K562 (cell line): Measurements from ENCODE around the gene DCAF6. TPM values are rescaled to one million over a fixed set of nuclear protein-coding genes. Genes with fewer than 3 reads are reported as not detected.

Source experiments
- ATAC-seq: fragments of 200-7000 bp; cut with Tn5 transposase; 3 replicates; pipeline ENCODE4 v1.9.1; 2020; ENCODE audit warnings: moderate library complexity
- BruUV-seq: library from RNA; stranded (reverse); fragments of 400-500 nt; replicated peaks from 2 replicates; lab custom pipeline; 2021; lab: Mats Ljungman, UMichigan
- CTCF ChIA-PET: fragments of 300-600 bp; formaldehyde crosslinking; extraction: SDS; loops from one replicate; lab custom pipeline; 2021; ENCODE audit warnings: low intra/inter-chr PET ratio; lab: Yijun Ruan, JAX
- POLR2A ChIA-PET: fragments of 300-600, 350-650 bp; sonication (Branson Sonifier 250); formaldehyde crosslinking; extraction: SDS; loops from one replicate; lab custom pipeline; 2021; ENCODE audit warnings: antibody characterized with exemption, inconsistent platforms; lab: Yijun Ruan, JAX
- DNase-seq, 4 experiments: peaks; one replicate each; pipeline versions ENCODE4 v3.0.0 to v3.0.0-alpha.2; 2011 to 2018; ENCODE audit warnings: low spot score in 3 of 4, mixed read lengths in 3 of 4; ENCODE audit errors: extremely low read depth in 1 of 4
- FAIRE-seq: peaks from 2 replicates; lab custom pipeline; 2011; peaks lifted over from hg19 to GRCh38; lab: Jason Lieb, UNC
- H2AFZ ChIP-seq: 2 replicates; pipeline ENCODE4 v1.6.0; 2011; ENCODE audit warnings: low read depth, low read length, control low read depth, inconsistent platforms
- H3K27ac ChIP-seq: fragments of 200-600 bp; 3 replicates; pipeline ENCODE4 v1.8.0; 2011; ENCODE audit warnings: low read depth, mild to moderate bottlenecking, control low read depth, inconsistent platforms, low read length, moderate library complexity, mixed read lengths; ENCODE audit errors: extremely low read depth
- H3K27me3 ChIP-seq, 2 experiments: fragments of 300-600 bp in 1 of 2; 2 replicates in 1 of 2; 3 replicates in 1 of 2; pipeline versions ENCODE4 v1.6.0 to v1.8.0; 2011; ENCODE audit warnings: inconsistent platforms in 2 of 2, low read length in 2 of 2, mild to moderate bottlenecking in 1 of 2, mixed read lengths in 1 of 2, moderate library complexity in 1 of 2; ENCODE audit not compliant: control insufficient read depth in 2 of 2, insufficient read depth in 2 of 2
- H3K36me3 ChIP-seq: fragments of 300-600 bp; 3 replicates; pipeline ENCODE4 v1.8.0; 2011; ENCODE audit warnings: mild to moderate bottlenecking, low read length, inconsistent platforms; ENCODE audit not compliant: control insufficient read depth, insufficient read depth
- H3K4me1 ChIP-seq, 2 experiments: fragments of 200-600 bp in 1 of 2; replicated peaks in 1 of 2; 2 replicates in 1 of 2; 3 replicates in 1 of 2; pipeline versions ENCODE4 v1.5.1 to v1.8.0; 2011; ENCODE audit warnings: inconsistent platforms in 2 of 2, low read length in 2 of 2, mild to moderate bottlenecking in 1 of 2, mixed read lengths in 1 of 2, moderate library complexity in 1 of 2; ENCODE audit not compliant: control insufficient read depth in 2 of 2, insufficient read depth in 2 of 2
- H3K4me2 ChIP-seq: 2 replicates; pipeline ENCODE4 v1.6.1; 2011; ENCODE audit warnings: low read length, control low read depth, inconsistent platforms, mixed read lengths; ENCODE audit not compliant: insufficient read depth
- H3K4me3 ChIP-seq: fragments of 200-600 bp; sonication (generic), shearing (Covaris generic); 2 replicates; pipeline ENCODE4 v1.5.1; 2016; ENCODE audit warnings: control low read depth, inconsistent platforms
- H3K79me2 ChIP-seq: fragments of 200-600 bp; 3 replicates; pipeline ENCODE4 v1.8.0; 2011; ENCODE audit warnings: low read length, inconsistent platforms; ENCODE audit not compliant: control insufficient read depth, insufficient read depth
- H3K9ac ChIP-seq, 2 experiments: 2 replicates each; pipeline versions ENCODE4 v1.6.0 to v1.6.1; 2011; ENCODE audit warnings: low read depth in 2 of 2, low read length in 2 of 2, control low read depth in 1 of 2, inconsistent platforms in 1 of 2, mild to moderate bottlenecking in 1 of 2, mixed read lengths in 1 of 2; ENCODE audit not compliant: insufficient read depth in 1 of 2
- H3K9me1 ChIP-seq: one replicate; pipeline ENCODE4 v1.6.0; 2011; ENCODE audit warnings: inconsistent platforms, mild to moderate bottlenecking, low read length, moderate library complexity; ENCODE audit not compliant: control insufficient read depth, insufficient read depth
- H3K9me3 ChIP-seq: replicated peaks from 2 replicates; pipeline ENCODE4 v1.5.1; 2011; ENCODE audit warnings: low read depth, low read length, inconsistent platforms; ENCODE audit not compliant: control insufficient read depth, insufficient read depth
- H4K20me1 ChIP-seq: replicated peaks from 2 replicates; pipeline ENCODE4 v1.6.1; 2011; ENCODE audit warnings: low read length, inconsistent platforms, mixed read lengths; ENCODE audit not compliant: control insufficient read depth, insufficient read depth
- ARID2 ChIP-seq: fragments of 450-650 bp; IDR thresholded peaks from 2 replicates; pipeline ENCODE4 v1.6.1; 2017; ENCODE audit warnings: antibody characterized with exemption, mild to moderate bottlenecking
- BHLHE40 ChIP-seq: IDR thresholded peaks from 2 replicates; pipeline ENCODE4 v1.6.1; 2011; ENCODE audit warnings: low read length, improper control_type of control experiment
- FOSL1 ChIP-seq: fragments of 200-800 bp; sonication (Bioruptor generic); conservative IDR thresholded peaks from 2 replicates; pipeline ENCODE4 v1.6.1; 2016; ENCODE audit warnings: missing genetic modification characterization, missing compliant biosample characterization
- FOXA3 ChIP-seq, 2 experiments: fragments of 450-650 bp in 1 of 2; sonication (generic) in 1 of 2; formaldehyde crosslinking; IDR thresholded peaks in 1 of 2; conservative IDR thresholded peaks in 1 of 2; 2 replicates each; pipeline versions ENCODE4 v1.4.0 to v1.8.0; 2020 to 2022; ENCODE audit warnings: mild to moderate bottlenecking in 2 of 2, missing genetic modification reagents in 1 of 2
- FOXK2 ChIP-seq, 2 experiments: fragments of 450-650 bp; IDR thresholded peaks in 1 of 2; conservative IDR thresholded peaks in 1 of 2; 2 replicates each; pipeline ENCODE4 v1.6.1; 2016; ENCODE audit warnings: low read depth in 2 of 2, mild to moderate bottlenecking in 1 of 2
- HEY1 ChIP-seq: fragments of 250-450 bp; sonication (Bioruptor Pico); IDR thresholded peaks from 2 replicates; pipeline ENCODE4 v1.5.0; 2020; ENCODE audit warnings: mild to moderate bottlenecking, moderate library complexity, borderline replicate concordance
- LCOR ChIP-seq: sonication (generic); formaldehyde crosslinking; IDR thresholded peaks from 2 replicates; pipeline ENCODE4 v1.8.0; 2022; ENCODE audit warnings: mild to moderate bottlenecking, missing genetic modification reagents
- MEF2A ChIP-seq: IDR thresholded peaks from 2 replicates; pipeline ENCODE4 v1.6.1; 2011; ENCODE audit warnings: low read depth, mild to moderate bottlenecking, low read length, moderate library complexity; ENCODE audit not compliant: control insufficient read depth
- PCBP1 ChIP-seq: fragments of 200-400 bp; formaldehyde crosslinking; IDR thresholded peaks from 2 replicates; pipeline ENCODE4 v1.6.1; 2018; ENCODE audit warnings: mild to moderate bottlenecking, low read depth, low read length; ENCODE audit not compliant: poor library complexity, severe bottlenecking
- RBM14 ChIP-seq: fragments of 200-400 bp; formaldehyde crosslinking; IDR thresholded peaks from 2 replicates; pipeline ENCODE4 v1.6.1; 2018; ENCODE audit warnings: low read depth, mild to moderate bottlenecking, low read length, moderate library complexity, borderline replicate concordance; ENCODE audit not compliant: insufficient read depth
- SIRT6 ChIP-seq: IDR thresholded peaks from one replicate; pipeline ENCODE4 v1.6.1; 2012; ENCODE audit warnings: low read depth, mild to moderate bottlenecking, control low read depth, inconsistent platforms, low read length, moderate library complexity
- SMARCA4 ChIP-seq: fragments of 450-650 bp; IDR thresholded peaks from 2 replicates; pipeline ENCODE4 v1.6.1; 2016
- SMC3 ChIP-seq: conservative IDR thresholded peaks from 2 replicates; pipeline ENCODE4 v1.6.1; 2011; ENCODE audit warnings: low read depth, low read length, improper control_type of control experiment; ENCODE audit not compliant: insufficient read depth
- SNIP1 ChIP-seq: fragments of 450-650 bp; IDR thresholded peaks from 2 replicates; pipeline ENCODE4 v1.7.1; 2017; ENCODE audit warnings: low read depth, mild to moderate bottlenecking
- WHSC1 ChIP-seq: IDR thresholded peaks from one replicate; pipeline ENCODE4 v1.6.1; 2012; ENCODE audit warnings: low read length, control low read depth, inconsistent platforms
- XRCC4 ChIP-seq: IDR thresholded peaks from one replicate; pipeline ENCODE4 v1.6.1; 2011; ENCODE audit not compliant: insufficient read depth, insufficient read length; ENCODE audit errors: extremely low read depth
- ZFP36 ChIP-seq: fragments of 150-350 bp; IDR thresholded peaks from 2 replicates; pipeline ENCODE4 v1.6.1; 2018; ENCODE audit warnings: low read length, low read depth; ENCODE audit not compliant: partially characterized antibody
- ZNF311 ChIP-seq: fragments of 250-450 bp; sonication (Bioruptor Pico); IDR thresholded peaks from 2 replicates; pipeline ENCODE4 v1.4.0; 2020; ENCODE audit warnings: mild to moderate bottlenecking, moderate library complexity
- WGBS: fragments of 100-300 bp; shearing (Covaris generic); methylation state at CpG from one replicate; pipeline ENCODE4 v1.1.6; 2016; ENCODE audit warnings: low coverage, mixed read lengths; ENCODE audit not compliant: insufficient coverage; ENCODE audit errors: missing lambda C conversion rate; 5-methylcytosine and 5-hydroxymethylcytosine counted together
- in situ Hi-C: fragments of 300-500 bp; cut with MboI; formaldehyde crosslinking; loops from 4 replicates; pipeline ENCODE4 v1.15.0; 2018; ENCODE audit warnings: inconsistent platforms, mixed read lengths
- intact Hi-C: fragments of 100-400 bp; cut with micrococcal nuclease; formaldehyde crosslinking; loops from 2 replicates; pipeline ENCODE4 v1.14.2; 2022
- polyA plus RNA-seq, 8 experiments: library from polyadenylated mRNA; depleted of rRNA in 4 of 8; stranded (reverse) in 5 of 8; unstranded in 3 of 8; fragments of >200 nt; fragmentation: Nextera tagmentation in 2 of 8; fragmentation: Illumina TruSeq in 1 of 8; extraction: Ambion mirVana in 2 of 8; extraction: Trizol in 1 of 8; gene quantifications; 2 replicates each; pipeline versions ENCODE4 v1.2.1 to v1.2.3, GENCODE V29; 2011 to 2014; ENCODE audit warnings: inconsistent platforms in 1 of 8, missing spikeins in 1 of 8
- total RNA-seq, 7 experiments: library from RNA; depleted of rRNA in 6 of 7; stranded (reverse); fragments of >200 nt in 6 of 7; fragmentation: Illumina TruSeq in 2 of 7; extraction: Trizol in 2 of 7; gene quantifications; 2 replicates each; pipeline versions ENCODE4 v1.2.1 to v1.2.3, GENCODE V29; 2011 to 2021; ENCODE audit warnings: low replicate concordance in 1 of 7
- TF ChIP-seq, protein P1 (sequence below): sonication (generic); formaldehyde crosslinking; IDR thresholded peaks from 2 replicates; pipeline ENCODE4 v1.8.0; 2022; ENCODE audit warnings: missing genetic modification reagents, mild to moderate bottlenecking, borderline replicate concordance
- TF ChIP-seq, protein P2 (sequence below): sonication (generic); formaldehyde crosslinking; IDR thresholded peaks from 2 replicates; pipeline ENCODE4 v1.4.0; 2020; ENCODE audit warnings: mild to moderate bottlenecking, missing genetic modification reagents

DCAF6 gene
- total and polyA plus RNA-seq, 9 of the 15 experiments (the other 6 are each of a cell fraction or from before 2014, with no cell fraction given), result 19.1 to 102 (median 46.3) TPM

GRCh38 chr1:167938080-167938636 lies 1.7 kb downstream of the DCAF6 start:
- H3K9me1 ChIP-seq, result no peaks in the 10 kb centered on the region
- H3K9ac ChIP-seq, result peak overlapping the region in 1 of 2 experiments; percentile 97; a peak in 3 of 4 replicates
- intact Hi-C loops, result loop anchor here (5.0 to 10.0 kb wide), 6 partner anchors 116 to 386 kb away; partner anchors contain the start of genes CREG1 and RCSD1
- peaks cover 97% of the 10 kb centered on the region for H3K79me2 ChIP-seq
- H3K27me3 ChIP-seq, result no peaks in the 10 kb centered on the region
- in situ Hi-C loops, result no loop called here
- POLR2A ChIA-PET, result interaction anchor here (0.9 to 3.1 kb wide), 4 partner anchors 10 to 48 kb away, joined by 3 to 24 read pairs (median 9); no protein-coding TSS in a partner anchor
- CTCF ChIA-PET, result no interaction called here
- WGBS, result under 1% methylated on average over 5 of the region's 5 CpGs
- 0 out of 2 replicates have a peak, but pooled peaks cover 9% of the 10 kb centered on the region for H4K20me1 ChIP-seq
- ATAC-seq, result peak; percentile 5; the same call in 1 of the 3 replicates
- peak overlapping the region; percentile 81 for H3K4me3 ChIP-seq
- DNase-seq, result peak in 2 of 4 experiments; percentile 27 to 53
- H3K4me1 ChIP-seq, result peaks cover 8 to 9% of the 10 kb centered on the region in 2 experiments; a peak in 4 of 5 replicates
- H3K36me3 ChIP-seq, result peaks cover 16% of the 10 kb centered on the region
- no peak overlapping the region for H2AFZ ChIP-seq
- no peak for FAIRE-seq
- H3K27ac ChIP-seq, result peak overlapping the region; percentile 98
- H3K9me3 ChIP-seq, result no peaks in the 10 kb centered on the region
- no TSS peak for BruUV-seq
- peak overlapping the region; percentile 69 for H3K4me2 ChIP-seq
- TF ChIP-seq HEY1 (CRISPR knock-in tag), result no peak
- no peak for TF ChIP-seq WHSC1
- TF ChIP-seq BHLHE40, result no peak
- TF ChIP-seq, protein P1, sequence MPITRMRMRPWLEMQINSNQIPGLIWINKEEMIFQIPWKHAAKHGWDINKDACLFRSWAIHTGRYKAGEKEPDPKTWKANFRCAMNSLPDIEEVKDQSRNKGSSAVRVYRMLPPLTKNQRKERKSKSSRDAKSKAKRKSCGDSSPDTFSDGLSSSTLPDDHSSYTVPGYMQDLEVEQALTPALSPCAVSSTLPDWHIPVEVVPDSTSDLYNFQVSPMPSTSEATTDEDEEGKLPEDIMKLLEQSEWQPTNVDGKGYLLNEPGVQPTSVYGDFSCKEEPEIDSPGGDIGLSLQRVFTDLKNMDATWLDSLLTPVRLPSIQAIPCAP, result no peak
- no peak for TF ChIP-seq SMC3
- no peak for TF ChIP-seq MEF2A
- TF ChIP-seq SNIP1, result no peak
- TF ChIP-seq FOXA3 (CRISPR knock-in tag; conservative IDR thresholded peaks at IDR 0.05 in 1 of 2, IDR thresholded peaks at IDR 0.05 in 1 of 2), result peak in 1 of 2 experiments; percentile 57; a peak in 2 of 4 replicates
- no peak for TF ChIP-seq PCBP1
- no peak for TF ChIP-seq ZNF311 (CRISPR knock-in tag)
- peak; percentile 55 to 62; a peak in 3 of 4 replicates for TF ChIP-seq FOXK2 (conservative IDR thresholded peaks at IDR 0.05 in 1 of 2, IDR thresholded peaks at IDR 0.05 in 1 of 2; ENCODE audit: low read depth in 2 of 2)
- no peak for TF ChIP-seq ZFP36
- no peak for TF ChIP-seq FOSL1 (tag)
- TF ChIP-seq XRCC4, result no peak
- TF ChIP-seq SIRT6, result no peak
- TF ChIP-seq, protein P2, sequence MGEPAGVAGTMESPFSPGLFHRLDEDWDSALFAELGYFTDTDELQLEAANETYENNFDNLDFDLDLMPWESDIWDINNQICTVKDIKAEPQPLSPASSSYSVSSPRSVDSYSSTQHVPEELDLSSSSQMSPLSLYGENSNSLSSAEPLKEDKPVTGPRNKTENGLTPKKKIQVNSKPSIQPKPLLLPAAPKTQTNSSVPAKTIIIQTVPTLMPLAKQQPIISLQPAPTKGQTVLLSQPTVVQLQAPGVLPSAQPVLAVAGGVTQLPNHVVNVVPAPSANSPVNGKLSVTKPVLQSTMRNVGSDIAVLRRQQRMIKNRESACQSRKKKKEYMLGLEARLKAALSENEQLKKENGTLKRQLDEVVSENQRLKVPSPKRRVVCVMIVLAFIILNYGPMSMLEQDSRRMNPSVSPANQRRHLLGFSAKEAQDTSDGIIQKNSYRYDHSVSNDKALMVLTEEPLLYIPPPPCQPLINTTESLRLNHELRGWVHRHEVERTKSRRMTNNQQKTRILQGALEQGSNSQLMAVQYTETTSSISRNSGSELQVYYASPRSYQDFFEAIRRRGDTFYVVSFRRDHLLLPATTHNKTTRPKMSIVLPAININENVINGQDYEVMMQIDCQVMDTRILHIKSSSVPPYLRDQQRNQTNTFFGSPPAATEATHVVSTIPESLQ, result no peak
- TF ChIP-seq ARID2, result peak; percentile 44; the same call in 1 of the 2 replicates
- TF ChIP-seq RBM14, result no peak
- no peak for TF ChIP-seq LCOR (CRISPR knock-in tag)
- no peak for TF ChIP-seq SMARCA4
